IPS-18a (cell line): ENCODE measurements around the gene IMP3.
A peak's percentile ranks its signal among the peaks of the same experiment; 100 is the strongest.

Experiments used
- H3K27ac ChIP-seq: one replicate; pipeline ENCODE4 v1.5.1; 2013; ENCODE audit warnings: low read length
- H3K27me3 ChIP-seq: one replicate; pipeline ENCODE4 v1.6.1; 2013; ENCODE audit warnings: mild to moderate bottlenecking, low read length; ENCODE audit not compliant: control insufficient read depth, insufficient read depth
- H3K36me3 ChIP-seq: one replicate; pipeline ENCODE4 v1.6.1; 2013; ENCODE audit warnings: low read depth, low read length; ENCODE audit not compliant: control insufficient read depth
- H3K4me1 ChIP-seq: one replicate; pipeline ENCODE4 v1.6.1; 2013; ENCODE audit warnings: low read depth, low read length; ENCODE audit not compliant: control insufficient read depth
- H3K4me3 ChIP-seq: one replicate; pipeline ENCODE4 v1.5.1; 2013; ENCODE audit warnings: low read length
- H3K9ac ChIP-seq: one replicate; pipeline ENCODE4 v1.6.1; 2013; ENCODE audit warnings: mild to moderate bottlenecking, low read length, moderate library complexity
- H3K9me3 ChIP-seq: one replicate; pipeline ENCODE4 v1.6.1; 2013; ENCODE audit warnings: low read depth, low read length; ENCODE audit not compliant: control insufficient read depth

Gene IMP3

GRCh38 chr15:75625542-75626347, 14.3 kb downstream of the IMP3 start, which contains the start of gene SNUPN:
Gene SNUPN, minus strand, starts transcription at chr15:75625725. Its CDS starts 4,674 bp downstream, at chr15:75621051.
- Histone ChIP-seq H3K27ac (peak within 1 kb of the TSS; percentile 97), H3K4me1 (peaks cover 7% of the 10 kb centered on the region), H3K9me3 (no peaks in the 10 kb centered on the region), H3K27me3 (no peaks in the 10 kb centered on the region), H3K9ac (peak within 1 kb of the TSS; percentile 95), H3K4me3 (peak within 1 kb of the TSS; percentile 98), H3K36me3 (no peaks in the 10 kb centered on the region)

- no peaks in the 10 kb centered on the region for H3K9me3 ChIP-seq
- H3K9ac ChIP-seq, result no peak overlapping the region
- no peak overlapping the region for H3K4me3 ChIP-seq
- no peaks in the 10 kb centered on the region for H3K27me3 ChIP-seq
- peaks cover 7% of the 10 kb centered on the region for H3K4me1 ChIP-seq
- H3K36me3 ChIP-seq, result peaks cover 17% of the 10 kb centered on the region
- no peak overlapping the region for H3K27ac ChIP-seq
Measured at GRCh38 chr15:75622505-75622904, 17.5 kb downstream of the IMP3 start.

GRCh38 chr15:75620841-75621391, 19.1 kb downstream of the IMP3 start:
- H3K4me1 ChIP-seq, result no peaks in the 10 kb centered on the region
- peaks cover 30% of the 10 kb centered on the region for H3K36me3 ChIP-seq
- H3K27ac ChIP-seq, result no peak overlapping the region
- no peaks in the 10 kb centered on the region for H3K9me3 ChIP-seq
- H3K4me3 ChIP-seq, result no peak overlapping the region
- H3K27me3 ChIP-seq, result no peaks in the 10 kb centered on the region
- no peak overlapping the region for H3K9ac ChIP-seq

GRCh38 chr15:75620058-75620820, 19.8 kb downstream of the IMP3 start:
- Histone ChIP-seq H3K27me3 (no peaks in the 10 kb centered on the region), H3K9ac (no peak overlapping the region), H3K36me3 (peaks cover 30% of the 10 kb centered on the region), H3K4me1 (no peaks in the 10 kb centered on the region), H3K4me3 (no peak overlapping the region), H3K9me3 (no peaks in the 10 kb centered on the region), H3K27ac (no peak overlapping the region)

GRCh38 chr15:75616766-75617165, 23.3 kb downstream of the IMP3 start:
- Histone ChIP-seq H3K9me3 (no peaks in the 10 kb centered on the region), H3K36me3 (peaks cover 43% of the 10 kb centered on the region)

GRCh38 chr15:75606711-75607699, 33.0 kb downstream of the IMP3 start:
- Histone ChIP-seq H3K9ac (no peak overlapping the region), H3K36me3 (peaks cover 46% of the 10 kb centered on the region), H3K27ac (no peak overlapping the region)

More at GRCh38 chr15:75616766-75617165, 23.3 kb downstream of the IMP3 start:
- H3K27me3 ChIP-seq, result no peaks in the 10 kb centered on the region
- no peak overlapping the region for H3K27ac ChIP-seq
- H3K9ac ChIP-seq, result no peak overlapping the region
- H3K4me3 ChIP-seq, result no peak overlapping the region
- no peaks in the 10 kb centered on the region for H3K4me1 ChIP-seq

GRCh38 chr15:75606026-75606425, 34.0 kb downstream of the IMP3 start:
- Histone ChIP-seq H3K9ac (no peak overlapping the region), H3K36me3 (peaks cover 47% of the 10 kb centered on the region), H3K27ac (no peak overlapping the region)

More at GRCh38 chr15:75606711-75607699, 33.0 kb downstream of the IMP3 start:
- H3K9me3 ChIP-seq, result no peaks in the 10 kb centered on the region
- no peaks in the 10 kb centered on the region for H3K27me3 ChIP-seq
- H3K4me3 ChIP-seq, result no peak overlapping the region
- no peaks in the 10 kb centered on the region for H3K4me1 ChIP-seq

GRCh38 chr15:75599401-75599800, 40.6 kb downstream of the IMP3 start:
- no peaks in the 10 kb centered on the region for H3K27me3 ChIP-seq
- no peak overlapping the region for H3K9ac ChIP-seq
- H3K27ac ChIP-seq, result no peak overlapping the region
- H3K36me3 ChIP-seq, result peaks cover 25% of the 10 kb centered on the region
- H3K4me1 ChIP-seq, result no peaks in the 10 kb centered on the region
- H3K9me3 ChIP-seq, result no peaks in the 10 kb centered on the region
- no peak overlapping the region for H3K4me3 ChIP-seq

More at GRCh38 chr15:75606026-75606425, 34.0 kb downstream of the IMP3 start:
- Histone ChIP-seq H3K27me3 (no peaks in the 10 kb centered on the region), H3K4me3 (no peak overlapping the region), H3K9me3 (no peaks in the 10 kb centered on the region), H3K4me1 (no peaks in the 10 kb centered on the region)

GRCh38 chr15:75598361-75598760, 41.7 kb downstream of the IMP3 start:
- Histone ChIP-seq H3K27ac (no peak overlapping the region), H3K4me1 (no peaks in the 10 kb centered on the region), H3K36me3 (peaks cover 20% of the 10 kb centered on the region)

GRCh38 chr15:75597667-75598341, 42.2 kb downstream of the IMP3 start:
- no peaks in the 10 kb centered on the region for H3K27me3 ChIP-seq
- H3K9ac ChIP-seq, result no peak overlapping the region
- H3K4me1 ChIP-seq, result no peaks in the 10 kb centered on the region
- peaks cover 20% of the 10 kb centered on the region for H3K36me3 ChIP-seq
- H3K4me3 ChIP-seq, result no peak overlapping the region
- no peak overlapping the region for H3K27ac ChIP-seq
- H3K9me3 ChIP-seq, result no peaks in the 10 kb centered on the region

More at GRCh38 chr15:75598361-75598760, 41.7 kb downstream of the IMP3 start:
- Histone ChIP-seq H3K4me3 (no peak overlapping the region), H3K9ac (no peak overlapping the region), H3K9me3 (no peaks in the 10 kb centered on the region), H3K27me3 (no peaks in the 10 kb centered on the region)
